GM10266 (cell line): ENCODE data around the gene GIMAP8.

ENCODE experiments used
- DNase-seq: peaks from one replicate; pipeline ENCODE4 v3.0.0; 2012; ENCODE audit errors: extremely low spot score
- CTCF ChIP-seq: IDR thresholded peaks from 2 replicates; pipeline ENCODE4 v1.5.1; 2012; ENCODE audit warnings: mild to moderate bottlenecking, low read depth; ENCODE audit not compliant: control insufficient read depth, insufficient read depth; ENCODE audit errors: missing control alignments

GIMAP8 gene

DNA sequence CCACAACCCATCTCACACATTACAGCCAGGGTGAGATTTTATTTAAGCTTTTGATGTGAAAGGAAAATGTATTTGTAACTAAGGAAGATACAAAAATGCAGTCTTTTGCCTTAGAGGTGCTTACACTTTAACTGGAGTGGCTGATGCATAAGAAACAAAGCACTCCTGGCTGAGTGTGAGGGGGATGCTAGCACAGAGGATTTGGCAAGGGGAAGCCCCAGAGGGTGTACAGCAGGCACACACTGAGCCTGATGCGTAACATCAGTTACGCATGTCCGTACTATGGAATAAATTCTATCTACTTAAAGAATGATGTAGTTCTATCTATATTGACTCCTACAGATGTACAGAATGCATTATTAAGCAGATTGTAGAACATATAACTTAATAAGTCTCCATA, 17.8 kb downstream of the GIMAP8 start:
- no peak for DNase-seq
- no peak for TF ChIP-seq CTCF

GRCh38 chr7:150471886-150472285, 21.5 kb downstream of the GIMAP8 start:
- no peak for DNase-seq

GRCh38 chr7:150473902-150474301, 23.5 kb downstream of the GIMAP8 start:
- no peak for TF ChIP-seq CTCF
- no peak for DNase-seq

More at GRCh38 chr7:150471886-150472285, 21.5 kb downstream of the GIMAP8 start:
- no peak for TF ChIP-seq CTCF

DNA sequence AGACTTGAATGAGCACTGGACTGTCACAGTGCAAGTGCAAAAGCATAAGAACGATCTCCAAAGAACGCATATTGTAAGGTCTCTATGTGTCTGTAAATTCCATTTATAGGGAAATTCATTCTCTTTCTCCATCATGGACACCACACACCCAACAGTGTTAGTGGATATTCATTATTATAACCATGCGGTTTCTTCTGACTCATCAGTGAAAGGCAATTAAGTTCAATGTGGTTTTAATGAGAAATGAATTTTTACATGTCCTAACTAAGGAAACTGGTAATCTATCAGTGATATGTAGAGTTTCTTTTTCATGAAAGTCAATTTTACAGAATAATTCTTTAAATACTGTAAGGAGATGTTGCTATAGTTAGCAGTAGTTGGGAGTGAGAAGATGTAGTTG, 25.9 kb downstream of the GIMAP8 start:
- DNase-seq, result no peak

DNA sequence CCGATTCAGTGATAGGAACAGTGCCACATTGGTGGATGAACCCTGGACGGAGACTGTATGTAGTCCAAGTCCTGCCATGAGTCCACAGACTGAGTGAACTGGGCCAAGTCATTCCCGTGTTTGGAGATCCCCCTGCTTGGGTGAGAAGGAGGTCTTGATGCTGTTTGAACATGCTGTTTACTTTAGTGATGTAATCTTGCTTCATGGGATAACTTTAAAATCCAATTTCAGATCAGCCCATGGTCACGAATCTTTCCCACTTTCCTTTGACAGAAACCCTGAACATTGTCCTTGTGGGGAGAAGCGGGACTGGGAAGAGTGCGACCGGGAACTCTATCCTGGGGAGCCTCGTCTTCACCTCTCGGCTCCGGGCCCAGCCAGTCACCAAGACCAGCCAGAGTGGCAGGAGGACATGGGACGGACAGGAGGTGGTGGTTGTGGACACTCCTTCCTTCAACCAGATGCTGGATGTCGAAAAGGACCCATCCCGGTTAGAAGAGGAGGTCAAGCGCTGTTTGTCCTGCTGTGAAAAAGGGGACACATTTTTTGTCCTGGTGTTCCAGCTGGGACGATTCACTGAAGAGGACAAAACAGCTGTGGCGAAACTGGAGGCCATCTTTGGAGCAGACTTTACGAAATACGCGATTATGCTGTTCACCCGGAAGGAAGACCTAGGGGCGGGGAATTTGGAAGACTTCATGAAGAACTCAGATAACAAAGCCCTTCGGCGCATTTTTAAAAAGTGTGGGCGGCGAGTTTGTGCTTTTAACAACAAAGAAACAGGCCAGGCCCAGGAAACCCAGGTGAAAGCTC, 26.6 kb downstream of the GIMAP8 start:
- DNase-seq, result no peak
- TF ChIP-seq CTCF, result no peak

More for the DNA sequence above, 25.9 kb downstream of the GIMAP8 start:
- no peak for TF ChIP-seq CTCF

GRCh38 chr7:150479023-150479716, 28.7 kb downstream of the GIMAP8 start:
- TF ChIP-seq CTCF, result no peak
- no peak for DNase-seq
